Measurements from ENCODE around the gene HTR4. TPM values are rescaled to one million over a fixed set of nuclear protein-coding genes. Genes with fewer than 3 reads are reported as not detected.

HTR4 gene, protein sequence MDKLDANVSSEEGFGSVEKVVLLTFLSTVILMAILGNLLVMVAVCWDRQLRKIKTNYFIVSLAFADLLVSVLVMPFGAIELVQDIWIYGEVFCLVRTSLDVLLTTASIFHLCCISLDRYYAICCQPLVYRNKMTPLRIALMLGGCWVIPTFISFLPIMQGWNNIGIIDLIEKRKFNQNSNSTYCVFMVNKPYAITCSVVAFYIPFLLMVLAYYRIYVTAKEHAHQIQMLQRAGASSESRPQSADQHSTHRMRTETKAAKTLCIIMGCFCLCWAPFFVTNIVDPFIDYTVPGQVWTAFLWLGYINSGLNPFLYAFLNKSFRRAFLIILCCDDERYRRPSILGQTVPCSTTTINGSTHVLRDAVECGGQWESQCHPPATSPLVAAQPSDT
- total RNA-seq = under 1 TPM in 1 of 6 donors, not detected in 5; 0.09 TPM

GRCh38 chr5:148653836-148654781 is at the start of gene HTR4:
Gene HTR4 (minus strand): TSS chr5:148654527. CDS start chr5:148637014, 17,513 bp downstream.
- peak within 1 kb of the TSS in 2 of 4 donors; percentile 30 to 31 for H3K4me3 ChIP-seq

DNA sequence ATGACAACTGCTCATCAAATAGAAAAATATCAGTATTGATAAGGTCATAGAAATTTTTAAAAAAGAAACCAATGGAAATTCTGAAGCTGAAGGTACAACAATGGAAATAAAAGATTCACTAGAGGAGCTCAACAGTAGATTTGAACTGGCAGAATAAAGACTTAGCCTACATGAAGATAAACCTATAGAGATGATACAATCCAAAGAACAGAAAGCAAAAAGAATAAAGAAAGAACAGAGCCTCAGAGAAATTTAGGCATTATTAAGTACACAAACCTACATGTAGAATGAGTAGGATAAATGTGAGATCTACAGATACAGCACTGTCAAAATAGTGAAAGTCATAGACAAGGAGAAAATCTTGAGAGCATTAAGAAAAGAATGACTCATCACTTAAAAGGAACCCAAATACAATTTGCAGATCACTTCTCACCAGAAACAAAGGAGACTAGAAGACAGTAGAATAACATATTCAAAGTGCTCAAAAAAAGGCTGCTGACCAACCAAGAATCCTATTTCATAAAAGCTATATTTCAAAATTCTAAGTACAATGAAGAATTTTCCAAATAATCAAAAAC is 47.8 kb upstream of the HTR4 start:
- no peak overlapping the region for H3K4me3 ChIP-seq
- ATAC-seq (ENCODE audit: low FRiP score in 2 of 2) (no peak), DNase-seq (no peak)
- H3K27me3 ChIP-seq = no peaks in the 10 kb centered on the region
- TF ChIP-seq EP300 (IDR thresholded peaks at IDR 0.05) (no peak), CTCF (IDR thresholded peaks at IDR 0.05) (no peak), POLR2AphosphoS5 (IDR thresholded peaks at IDR 0.05) (no peak), POLR2A (IDR thresholded peaks at IDR 0.05) (no peak)
- no peak overlapping the region for H3K27ac ChIP-seq
- peaks cover 0 to 8% (median 0%) of the 10 kb centered on the region in 4 donors for H3K9me3 ChIP-seq
- H3K36me3 ChIP-seq = no peaks in the 10 kb centered on the region
- H3K4me1 ChIP-seq = no peaks in the 10 kb centered on the region

More at GRCh38 chr5:148653836-148654781, at the start of gene HTR4:
- peaks cover 0 to 9% (median 4%) of the 10 kb centered on the region in 4 donors for H3K4me1 ChIP-seq
- 11 to 19% methylated on average over 16 to 24 of the region's 72 CpGs for WGBS, 2 donors
- ATAC-seq (ENCODE audit: low FRiP score in 2 of 2) (peak; percentile 24 to 31), DNase-seq (peak in 1 of 2 donors; percentile 73)
- no peaks in the 10 kb centered on the region for H3K9me3 ChIP-seq
- peaks cover 0 to 8% (median 3%) of the 10 kb centered on the region in 4 donors for H3K27me3 ChIP-seq
- no peaks in the 10 kb centered on the region for H3K36me3 ChIP-seq
- TF ChIP-seq POLR2A (IDR thresholded peaks at IDR 0.05) = no peak
- no peak for TF ChIP-seq CTCF (IDR thresholded peaks at IDR 0.05)
- no peak for TF ChIP-seq POLR2AphosphoS5 (IDR thresholded peaks at IDR 0.05)
- TF ChIP-seq EP300 (IDR thresholded peaks at IDR 0.05) = no peak
- no peak within 1 kb of the TSS for H3K27ac ChIP-seq

- H3K36me3 ChIP-seq = no peaks in the 10 kb centered on the region
- no peaks in the 10 kb centered on the region for H3K27me3 ChIP-seq
- no peak for TF ChIP-seq CTCF (IDR thresholded peaks at IDR 0.05)
- TF ChIP-seq POLR2A (IDR thresholded peaks at IDR 0.05) = no peak
- no peaks in the 10 kb centered on the region for H3K4me1 ChIP-seq
- WGBS, 2 donors = 56 to 58% methylated on average over 3 of the region's 3 CpGs
- DNase-seq (no peak), ATAC-seq (ENCODE audit: low FRiP score in 2 of 2) (no peak)
- H3K27ac ChIP-seq = no peak overlapping the region
- H3K4me3 ChIP-seq = no peak overlapping the region
- peaks cover 0 to 8% (median 0%) of the 10 kb centered on the region in 4 donors for H3K9me3 ChIP-seq
Measured at GRCh38 chr5:148699028-148699427, 44.7 kb upstream of the HTR4 start.

DNA sequence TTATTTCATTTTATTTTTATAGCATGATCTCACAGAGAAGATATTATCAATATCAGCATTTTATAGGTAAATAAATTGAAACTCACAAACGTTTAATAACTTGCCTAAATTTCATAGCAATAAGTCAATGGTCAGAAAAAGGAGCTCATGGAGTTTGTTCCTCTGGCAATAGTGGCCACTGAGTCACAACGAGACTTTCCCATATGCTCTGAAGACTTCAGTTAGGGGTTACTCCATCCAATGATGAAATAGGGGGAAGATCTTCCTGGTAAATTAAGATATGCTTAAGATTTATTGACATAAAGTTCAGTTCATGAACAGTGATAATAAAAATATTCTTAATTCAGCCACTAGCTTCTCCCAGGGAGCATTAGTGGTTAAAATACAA is 43.5 kb upstream of the HTR4 start:
- WGBS, 2 donors = 58 to 65% methylated on average over 2 of the region's 2 CpGs
- ATAC-seq (ENCODE audit: low FRiP score in 2 of 2) (no peak), DNase-seq (no peak)
- no peaks in the 10 kb centered on the region for H3K4me1 ChIP-seq
- H3K36me3 ChIP-seq = no peaks in the 10 kb centered on the region
- TF ChIP-seq POLR2A (IDR thresholded peaks at IDR 0.05) = no peak
- TF ChIP-seq EP300 (IDR thresholded peaks at IDR 0.05) = no peak
- TF ChIP-seq POLR2AphosphoS5 (IDR thresholded peaks at IDR 0.05) = no peak
- TF ChIP-seq CTCF (IDR thresholded peaks at IDR 0.05) = no peak
- no peaks in the 10 kb centered on the region for H3K27me3 ChIP-seq
- no peak overlapping the region for H3K4me3 ChIP-seq
- H3K27ac ChIP-seq = no peak overlapping the region
- peaks cover 0 to 8% (median 0%) of the 10 kb centered on the region in 4 donors for H3K9me3 ChIP-seq
